Measurements from ENCODE around the gene PCID2. TPM values are rescaled to one million over a fixed set of nuclear protein-coding genes. Genes with fewer than 3 reads are reported as not detected.
A peak's percentile ranks its signal among the peaks of the same experiment; 100 is the strongest.

The PCID2 gene
- total and polyA plus RNA-seq, 2 of the 13 experiments (the other 11 are each of a cell fraction or from before 2014, with no cell fraction given) = 65.0 to 111 TPM

DNA sequence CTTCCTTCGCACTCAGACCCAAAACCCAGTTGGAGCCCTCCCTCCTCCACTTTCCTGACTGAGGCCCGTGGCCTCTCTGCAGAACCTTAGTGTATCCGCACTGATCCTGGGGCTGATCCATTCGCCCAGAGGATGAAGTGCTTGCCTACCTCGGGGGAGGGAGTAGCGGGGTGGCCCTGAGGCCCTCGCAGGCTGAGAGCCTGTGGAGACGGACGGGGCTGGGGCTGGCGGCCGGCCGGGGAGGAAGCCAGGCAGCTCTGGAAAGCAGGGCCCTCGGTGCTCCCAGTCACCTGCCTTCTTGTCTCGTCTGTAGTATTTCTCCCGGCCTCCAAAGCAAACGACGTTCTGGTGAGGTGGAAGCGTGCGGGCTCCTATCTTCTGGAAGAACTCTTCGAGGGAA, 48.8 kb downstream of the PCID2 start (continued):
- TF ChIP-seq, protein P1, sequence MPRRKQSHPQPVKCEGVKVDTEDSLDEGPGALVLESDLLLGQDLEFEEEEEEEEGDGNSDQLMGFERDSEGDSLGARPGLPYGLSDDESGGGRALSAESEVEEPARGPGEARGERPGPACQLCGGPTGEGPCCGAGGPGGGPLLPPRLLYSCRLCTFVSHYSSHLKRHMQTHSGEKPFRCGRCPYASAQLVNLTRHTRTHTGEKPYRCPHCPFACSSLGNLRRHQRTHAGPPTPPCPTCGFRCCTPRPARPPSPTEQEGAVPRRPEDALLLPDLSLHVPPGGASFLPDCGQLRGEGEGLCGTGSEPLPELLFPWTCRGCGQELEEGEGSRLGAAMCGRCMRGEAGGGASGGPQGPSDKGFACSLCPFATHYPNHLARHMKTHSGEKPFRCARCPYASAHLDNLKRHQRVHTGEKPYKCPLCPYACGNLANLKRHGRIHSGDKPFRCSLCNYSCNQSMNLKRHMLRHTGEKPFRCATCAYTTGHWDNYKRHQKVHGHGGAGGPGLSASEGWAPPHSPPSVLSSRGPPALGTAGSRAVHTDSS (CRISPR knock-in tag; conservative IDR thresholded peaks at IDR 0.05) = no peak
- peak; percentile 64; the same call in 1 of the 2 replicates for TF ChIP-seq ZNF687 (CRISPR knock-in tag; IDR thresholded peaks at IDR 0.05)

DNA sequence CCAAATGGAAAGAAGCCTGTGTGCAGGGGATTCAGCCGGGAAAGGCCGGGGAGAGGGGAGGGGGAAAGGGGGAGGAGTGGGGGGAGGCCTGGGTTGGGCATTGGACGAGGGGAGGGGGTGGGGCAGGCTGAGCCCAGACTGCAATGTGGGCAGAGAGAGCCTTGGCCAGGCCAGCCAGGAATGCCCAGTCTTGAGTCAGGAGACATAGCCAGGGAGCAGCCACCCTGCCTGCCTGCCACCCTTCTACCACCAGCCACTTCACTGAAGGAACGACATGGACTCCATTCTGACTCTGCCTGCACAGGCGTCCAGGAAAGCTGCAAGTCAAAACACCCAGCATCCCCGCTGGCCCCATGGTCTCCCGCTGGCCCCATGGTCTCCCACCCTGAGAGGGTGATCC, 49.5 kb downstream of the PCID2 start:
- CTCF ChIA-PET (ENCODE audit: low intra/inter-chr PET ratio, low total read pairs) = no interaction called here
- POLR2A ChIA-PET = interaction anchor here (1.3 to 2.1 kb wide), 4 partner anchors 11 to 51 kb away, joined by 3 to 11 read pairs (median 6); partner anchors contain the start of gene CUL4A
- Histone ChIP-seq H3K27me3 (ENCODE audit: control insufficient read depth in 1 of 2, insufficient read depth in 2 of 2, low read length in 2 of 2) (no peaks in the 10 kb centered on the region), H3K4me2 (ENCODE audit: low read depth, low read length) (peak overlapping the region; percentile 94), H3K36me3 (replicated peaks in 1 of 2; ENCODE audit: control insufficient read depth in 1 of 2, insufficient read depth in 2 of 2, low read length in 2 of 2) (no peaks in the 10 kb centered on the region), H3K4me1 (ENCODE audit: insufficient read depth, low read length) (peaks cover 59% of the 10 kb centered on the region), H3K27ac (ENCODE audit: extremely low read length, insufficient read depth, low read length) (peak overlapping the region; percentile 85), H2AFZ (ENCODE audit: low read length) (no peak overlapping the region), H3K9ac (ENCODE audit: insufficient read depth, low read depth, low read length) (peak overlapping the region; percentile 75), H4K20me1 (ENCODE audit: insufficient read depth, low read length) (no peaks in the 10 kb centered on the region), H3K9me3 (ENCODE audit: low read length) (0 out of 2 replicates have a peak, but pooled peaks cover 5% of the 10 kb centered on the region), H3K4me3 (replicated peaks in 1 of 3; ENCODE audit: insufficient read depth in 1 of 3, low read depth in 2 of 3, low read length in 3 of 3) (peak overlapping the region; percentile 57 to 72 (median 64); a peak in 5 of 6 replicates), H3K79me2 (ENCODE audit: insufficient read depth, low read length) (no peaks in the 10 kb centered on the region)
- intact Hi-C loops (cut with micrococcal nuclease; ENCODE audit: unreplicated experiment) (loop anchor here (5.0 kb wide), 1 partner anchor 48 kb away; the partner anchor contains the start of genes CUL4A and PCID2), in situ Hi-C loops (cut with HindIII; ENCODE audit: extremely low pct_ligation_motif_present, low pct_unique_long_range_greater_than_20kb) (no loop called here)
- FAIRE-seq = no peak
- TF ChIP-seq HNRNPK (IDR thresholded peaks at IDR 0.05; ENCODE audit: low read depth, low read length, poor library complexity, severe bottlenecking) (peak; percentile 81), ZNF709 (CRISPR knock-in tag; IDR thresholded peaks at IDR 0.05) (0 out of 2 replicates have a peak, but pooled peaks have one; percentile 8), ZNF251 (CRISPR knock-in tag; IDR thresholded peaks at IDR 0.05) (no peak), PCBP1 (IDR thresholded peaks at IDR 0.05; ENCODE audit: borderline replicate concordance, low read depth, low read length) (0 out of 2 replicates have a peak, but pooled peaks have one; percentile 55)
- DNase-seq (ENCODE audit: low spot score) = no peak
- WGBS (ENCODE audit: low lambda C conversion rate) = 5% methylated on average over 3 of the region's 7 CpGs
- no TSS peak for BruUV-seq (replicated peaks)
- peak; percentile 54 for ATAC-seq

All from HepG2 (cell line).